ENCODE measurements around the gene ASB18. TPM values are rescaled to one million over a fixed set of nuclear protein-coding genes. Genes with fewer than 3 reads are reported as not detected.

Gene ASB18
- total and polyA plus RNA-seq, 4 donors = not detected

DNA sequence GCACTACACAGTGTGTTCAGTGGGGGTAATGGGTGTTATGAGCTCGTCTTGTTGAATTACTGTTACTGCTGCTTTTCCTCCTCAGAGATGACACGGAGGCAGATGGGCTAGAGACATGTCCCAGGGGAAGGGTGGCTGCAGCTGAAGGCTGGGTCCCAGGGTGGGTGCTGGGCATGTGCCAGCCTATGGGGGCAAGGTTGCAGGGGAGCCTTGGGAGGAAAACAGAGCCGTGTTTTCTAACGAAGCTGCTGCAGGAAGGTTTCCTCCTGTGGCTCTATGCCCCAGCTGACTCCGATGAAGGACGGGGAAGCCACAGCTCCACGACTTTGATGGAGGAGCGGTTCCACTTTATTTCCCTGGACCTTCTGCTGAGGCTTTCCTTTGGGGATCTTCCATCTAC, 42.4 kb downstream of the ASB18 start:
- TF ChIP-seq SP1 (IDR thresholded peaks at IDR 0.05) (no peak), RXRA (IDR thresholded peaks at IDR 0.05) (no peak), FOXA2 (IDR thresholded peaks at IDR 0.05) (no peak), TAF1 (conservative IDR thresholded peaks at IDR 0.05) (no peak), NR2F2 (IDR thresholded peaks at IDR 0.05) (no peak), JUND (IDR thresholded peaks at IDR 0.05) (no peak), HNF4G (IDR thresholded peaks at IDR 0.05) (no peak), GABPA (IDR thresholded peaks at IDR 0.05 in 1 of 2, conservative IDR thresholded peaks at IDR 0.05 in 1 of 2) (no peak), HNF4A (conservative IDR thresholded peaks at IDR 0.05) (no peak), FOXA1 (IDR thresholded peaks at IDR 0.05) (no peak), YY1 (IDR thresholded peaks at IDR 0.05) (no peak), RAD21 (IDR thresholded peaks at IDR 0.05) (no peak), EGR1 (IDR thresholded peaks at IDR 0.05; ENCODE audit: low read depth in 2 of 2) (no peak)
- TF ChIP-seq, protein P1, sequence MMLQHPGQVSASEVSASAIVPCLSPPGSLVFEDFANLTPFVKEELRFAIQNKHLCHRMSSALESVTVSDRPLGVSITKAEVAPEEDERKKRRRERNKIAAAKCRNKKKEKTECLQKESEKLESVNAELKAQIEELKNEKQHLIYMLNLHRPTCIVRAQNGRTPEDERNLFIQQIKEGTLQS (IDR thresholded peaks at IDR 0.05) = no peak
- TF ChIP-seq, protein P2, sequence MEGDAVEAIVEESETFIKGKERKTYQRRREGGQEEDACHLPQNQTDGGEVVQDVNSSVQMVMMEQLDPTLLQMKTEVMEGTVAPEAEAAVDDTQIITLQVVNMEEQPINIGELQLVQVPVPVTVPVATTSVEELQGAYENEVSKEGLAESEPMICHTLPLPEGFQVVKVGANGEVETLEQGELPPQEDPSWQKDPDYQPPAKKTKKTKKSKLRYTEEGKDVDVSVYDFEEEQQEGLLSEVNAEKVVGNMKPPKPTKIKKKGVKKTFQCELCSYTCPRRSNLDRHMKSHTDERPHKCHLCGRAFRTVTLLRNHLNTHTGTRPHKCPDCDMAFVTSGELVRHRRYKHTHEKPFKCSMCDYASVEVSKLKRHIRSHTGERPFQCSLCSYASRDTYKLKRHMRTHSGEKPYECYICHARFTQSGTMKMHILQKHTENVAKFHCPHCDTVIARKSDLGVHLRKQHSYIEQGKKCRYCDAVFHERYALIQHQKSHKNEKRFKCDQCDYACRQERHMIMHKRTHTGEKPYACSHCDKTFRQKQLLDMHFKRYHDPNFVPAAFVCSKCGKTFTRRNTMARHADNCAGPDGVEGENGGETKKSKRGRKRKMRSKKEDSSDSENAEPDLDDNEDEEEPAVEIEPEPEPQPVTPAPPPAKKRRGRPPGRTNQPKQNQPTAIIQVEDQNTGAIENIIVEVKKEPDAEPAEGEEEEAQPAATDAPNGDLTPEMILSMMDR (IDR thresholded peaks at IDR 0.05; ENCODE audit: low read depth, low read length, missing input control) = no peak
- TF ChIP-seq, protein P3, sequence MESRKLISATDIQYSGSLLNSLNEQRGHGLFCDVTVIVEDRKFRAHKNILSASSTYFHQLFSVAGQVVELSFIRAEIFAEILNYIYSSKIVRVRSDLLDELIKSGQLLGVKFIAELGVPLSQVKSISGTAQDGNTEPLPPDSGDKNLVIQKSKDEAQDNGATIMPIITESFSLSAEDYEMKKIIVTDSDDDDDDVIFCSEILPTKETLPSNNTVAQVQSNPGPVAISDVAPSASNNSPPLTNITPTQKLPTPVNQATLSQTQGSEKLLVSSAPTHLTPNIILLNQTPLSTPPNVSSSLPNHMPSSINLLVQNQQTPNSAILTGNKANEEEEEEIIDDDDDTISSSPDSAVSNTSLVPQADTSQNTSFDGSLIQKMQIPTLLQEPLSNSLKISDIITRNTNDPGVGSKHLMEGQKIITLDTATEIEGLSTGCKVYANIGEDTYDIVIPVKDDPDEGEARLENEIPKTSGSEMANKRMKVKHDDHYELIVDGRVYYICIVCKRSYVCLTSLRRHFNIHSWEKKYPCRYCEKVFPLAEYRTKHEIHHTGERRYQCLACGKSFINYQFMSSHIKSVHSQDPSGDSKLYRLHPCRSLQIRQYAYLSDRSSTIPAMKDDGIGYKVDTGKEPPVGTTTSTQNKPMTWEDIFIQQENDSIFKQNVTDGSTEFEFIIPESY (IDR thresholded peaks at IDR 0.05) = no peak
- TF ChIP-seq, protein P4, sequence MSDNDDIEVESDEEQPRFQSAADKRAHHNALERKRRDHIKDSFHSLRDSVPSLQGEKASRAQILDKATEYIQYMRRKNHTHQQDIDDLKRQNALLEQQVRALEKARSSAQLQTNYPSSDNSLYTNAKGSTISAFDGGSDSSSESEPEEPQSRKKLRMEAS (IDR thresholded peaks at IDR 0.05) = no peak
- TF ChIP-seq, protein P5, sequence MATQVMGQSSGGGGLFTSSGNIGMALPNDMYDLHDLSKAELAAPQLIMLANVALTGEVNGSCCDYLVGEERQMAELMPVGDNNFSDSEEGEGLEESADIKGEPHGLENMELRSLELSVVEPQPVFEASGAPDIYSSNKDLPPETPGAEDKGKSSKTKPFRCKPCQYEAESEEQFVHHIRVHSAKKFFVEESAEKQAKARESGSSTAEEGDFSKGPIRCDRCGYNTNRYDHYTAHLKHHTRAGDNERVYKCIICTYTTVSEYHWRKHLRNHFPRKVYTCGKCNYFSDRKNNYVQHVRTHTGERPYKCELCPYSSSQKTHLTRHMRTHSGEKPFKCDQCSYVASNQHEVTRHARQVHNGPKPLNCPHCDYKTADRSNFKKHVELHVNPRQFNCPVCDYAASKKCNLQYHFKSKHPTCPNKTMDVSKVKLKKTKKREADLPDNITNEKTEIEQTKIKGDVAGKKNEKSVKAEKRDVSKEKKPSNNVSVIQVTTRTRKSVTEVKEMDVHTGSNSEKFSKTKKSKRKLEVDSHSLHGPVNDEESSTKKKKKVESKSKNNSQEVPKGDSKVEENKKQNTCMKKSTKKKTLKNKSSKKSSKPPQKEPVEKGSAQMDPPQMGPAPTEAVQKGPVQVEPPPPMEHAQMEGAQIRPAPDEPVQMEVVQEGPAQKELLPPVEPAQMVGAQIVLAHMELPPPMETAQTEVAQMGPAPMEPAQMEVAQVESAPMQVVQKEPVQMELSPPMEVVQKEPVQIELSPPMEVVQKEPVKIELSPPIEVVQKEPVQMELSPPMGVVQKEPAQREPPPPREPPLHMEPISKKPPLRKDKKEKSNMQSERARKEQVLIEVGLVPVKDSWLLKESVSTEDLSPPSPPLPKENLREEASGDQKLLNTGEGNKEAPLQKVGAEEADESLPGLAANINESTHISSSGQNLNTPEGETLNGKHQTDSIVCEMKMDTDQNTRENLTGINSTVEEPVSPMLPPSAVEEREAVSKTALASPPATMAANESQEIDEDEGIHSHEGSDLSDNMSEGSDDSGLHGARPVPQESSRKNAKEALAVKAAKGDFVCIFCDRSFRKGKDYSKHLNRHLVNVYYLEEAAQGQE (IDR thresholded peaks at IDR 0.05) = no peak
- Histone ChIP-seq H3K4me3 (ENCODE audit: low read depth in 1 of 3, low read length in 3 of 3) (no peak overlapping the region), H3K27ac (ENCODE audit: low read depth in 1 of 2, low read length in 2 of 2) (no peak overlapping the region), H3K9ac (ENCODE audit: low read depth in 1 of 2, low read length in 2 of 2) (no peak overlapping the region), H3K9me3 (ENCODE audit: control insufficient read depth in 4 of 4, low read length in 3 of 4) (peaks cover 0 to 13% (median 7%) of the 10 kb centered on the region in 4 donors), H3K27me3 (ENCODE audit: control insufficient read depth in 4 of 4, insufficient read depth in 4 of 4, low read length in 3 of 4) (no peaks in the 10 kb centered on the region), H3K36me3 (ENCODE audit: control insufficient read depth in 4 of 4, insufficient read depth in 3 of 4, low read depth in 1 of 4, low read length in 3 of 4) (no peaks in the 10 kb centered on the region), H3K4me1 (ENCODE audit: control insufficient read depth in 4 of 4, insufficient read depth in 4 of 4, low read length in 3 of 4) (no peaks in the 10 kb centered on the region)
- 86% methylated on average over 8 of the region's 8 CpGs for WGBS
- DNase-seq (ENCODE audit: low spot score) = no peak
